ENCODE measurements around the gene ADCY3. TPM values are rescaled to one million over a fixed set of nuclear protein-coding genes. Genes with fewer than 3 reads are reported as not detected.
A peak's percentile ranks its signal among the peaks of the same experiment; 100 is the strongest.

ADCY3 gene
- total RNA-seq, 2 experiments from 2014 or later: 46.3 to 47.9 TPM

GRCh38 chr2:24928036-24928435 lies 8.0 kb upstream of the ADCY3 start:
- H3K27ac Mint-ChIP-seq: no peak overlapping the region
- ChIA-PET CTCF (no interaction called here), POLR2A (interaction anchor here (3.6 kb wide), 1 partner anchor 9 kb away, joined by 9 read pairs; the partner anchor contains the start of gene ADCY3)
- H3K4me1 Mint-ChIP-seq (ENCODE audit: low read depth): peaks cover 6% of the 10 kb centered on the region
- no peaks in the 10 kb centered on the region for H3K27me3 Mint-ChIP-seq
- H3K36me3 Mint-ChIP-seq (ENCODE audit: low read depth): no peaks in the 10 kb centered on the region
- no peak for DNase-seq
- H3K4me3 Mint-ChIP-seq: no peak overlapping the region
- H3K9me3 Mint-ChIP-seq: no peaks in the 10 kb centered on the region
- intact Hi-C loops (cut with micrococcal nuclease): no loop called here
- TF ChIP-seq CTCF (IDR thresholded peaks at IDR 0.05): no peak
- ATAC-seq: no peak

GRCh38 chr2:24926602-24927252 lies 6.7 kb upstream of the ADCY3 start:
- no peaks in the 10 kb centered on the region for H3K9me3 Mint-ChIP-seq
- intact Hi-C loops (cut with micrococcal nuclease): no loop called here
- DNase-seq (peak; percentile 19), ATAC-seq (no peak)
- no peak for TF ChIP-seq CTCF (IDR thresholded peaks at IDR 0.05)
- H3K4me1 Mint-ChIP-seq (ENCODE audit: low read depth): peaks cover 6% of the 10 kb centered on the region
- POLR2A ChIA-PET: interaction anchor here (3.6 kb wide), 1 partner anchor 8 kb away, joined by 9 read pairs; the partner anchor contains the start of gene ADCY3
- no peaks in the 10 kb centered on the region for H3K27me3 Mint-ChIP-seq
- no peaks in the 10 kb centered on the region for H3K36me3 Mint-ChIP-seq (ENCODE audit: low read depth)
- no peak overlapping the region for H3K27ac Mint-ChIP-seq
- CTCF ChIA-PET: no interaction called here
- peak overlapping the region; percentile 13 for H3K4me3 Mint-ChIP-seq

- POLR2A ChIA-PET: no interaction called here
- CTCF ChIA-PET: no interaction called here
- no peak overlapping the region for H3K27ac Mint-ChIP-seq
Measured at GRCh38 chr2:24926220-24926601, 6.2 kb upstream of the ADCY3 start.

GRCh38 chr2:24925815-24926214 lies 5.8 kb upstream of the ADCY3 start:
- Mint-ChIP-seq H3K4me1 (ENCODE audit: low read depth) (peaks cover 6% of the 10 kb centered on the region), H3K4me3 (no peak overlapping the region), H3K36me3 (ENCODE audit: low read depth) (no peaks in the 10 kb centered on the region), H3K27me3 (no peaks in the 10 kb centered on the region), H3K27ac (no peak overlapping the region), H3K9me3 (no peaks in the 10 kb centered on the region)
- ChIA-PET CTCF (no interaction called here), POLR2A (no interaction called here)
- no peak for TF ChIP-seq CTCF (IDR thresholded peaks at IDR 0.05)
- DNase-seq (no peak), ATAC-seq (no peak)
- intact Hi-C loops (cut with micrococcal nuclease): no loop called here

More at GRCh38 chr2:24926220-24926601, 6.2 kb upstream of the ADCY3 start:
- no peak for TF ChIP-seq CTCF (IDR thresholded peaks at IDR 0.05)
- no peak for ATAC-seq
- Mint-ChIP-seq H3K27me3 (no peaks in the 10 kb centered on the region), H3K9me3 (no peaks in the 10 kb centered on the region), H3K4me1 (ENCODE audit: low read depth) (peaks cover 6% of the 10 kb centered on the region), H3K4me3 (no peak overlapping the region), H3K36me3 (ENCODE audit: low read depth) (no peaks in the 10 kb centered on the region)
- no peak for DNase-seq
- intact Hi-C loops (cut with micrococcal nuclease): no loop called here

- ChIA-PET CTCF (no interaction called here), POLR2A (no interaction called here)
- no peak overlapping the region for H3K27ac Mint-ChIP-seq
Measured at GRCh38 chr2:24924732-24925131, 4.7 kb upstream of the ADCY3 start.

More at GRCh38 chr2:24924732-24925131, 4.7 kb upstream of the ADCY3 start:
- Mint-ChIP-seq H3K36me3 (ENCODE audit: low read depth) (no peaks in the 10 kb centered on the region), H3K4me3 (no peak overlapping the region), H3K4me1 (ENCODE audit: low read depth) (peaks cover 5% of the 10 kb centered on the region), H3K27me3 (no peaks in the 10 kb centered on the region), H3K9me3 (no peaks in the 10 kb centered on the region)
- TF ChIP-seq CTCF (IDR thresholded peaks at IDR 0.05): no peak
- DNase-seq: no peak
- ATAC-seq: no peak
- intact Hi-C loops (cut with micrococcal nuclease): no loop called here
